Coronary artery (tissue), 2 donors: ENCODE measurements around the gene ADCY2.

Experiments used
- DNase-seq: peaks from one replicate; pipeline ENCODE4 v3.0.0-alpha.2; 2017; ENCODE audit warnings: low spot score
- H3K27ac ChIP-seq, 2 donors: fragments of 200-600 bp; sonication (generic); one replicate each; pipeline ENCODE4 v1.5.1; 2016 to 2019
- H3K4me3 ChIP-seq: fragments of 200-600 bp; sonication (generic); 2 replicates; pipeline ENCODE4 v1.5.1; 2016; ENCODE audit warnings: mild to moderate bottlenecking, moderate library complexity
- CTCF ChIP-seq: fragments of 200-600 bp; sonication (generic); IDR thresholded peaks from one replicate; pipeline ENCODE4 v1.5.1; 2019; ENCODE audit warnings: antibody characterized with exemption

ADCY2 gene

GRCh38 chr5:7827610-7828009 is 431.7 kb downstream of the ADCY2 start:
- TF ChIP-seq CTCF, result no peak
- DNase-seq, result no peak
- no peak overlapping the region for H3K4me3 ChIP-seq
- H3K27ac ChIP-seq, result no peak overlapping the region

- Histone ChIP-seq H3K27ac (no peak overlapping the region), H3K4me3 (no peak overlapping the region)
- DNase-seq, result no peak
- no peak for TF ChIP-seq CTCF
These were observed 432.3 kb downstream of the ADCY2 start for GRCh38 chr5:7828269-7828668.

- no peak for TF ChIP-seq CTCF
- DNase-seq, result no peak
- Histone ChIP-seq H3K27ac (no peak overlapping the region), H3K4me3 (no peak overlapping the region)
These were observed 439.0 kb downstream of the ADCY2 start for GRCh38 chr5:7834982-7835381.

GRCh38 chr5:7837403-7837802 is 441.5 kb downstream of the ADCY2 start:
- no peak for TF ChIP-seq CTCF
- no peak for DNase-seq
- Histone ChIP-seq H3K4me3 (no peak overlapping the region), H3K27ac (no peak overlapping the region)

GRCh38 chr5:7842531-7842930 is 446.6 kb downstream of the ADCY2 start:
- Histone ChIP-seq H3K27ac (no peak overlapping the region), H3K4me3 (no peak overlapping the region)
- DNase-seq, result no peak
- TF ChIP-seq CTCF, result no peak

- no peak for DNase-seq
- H3K4me3 ChIP-seq, result no peak overlapping the region
- no peak for TF ChIP-seq CTCF
- no peak overlapping the region for H3K27ac ChIP-seq
These were observed 449.0 kb downstream of the ADCY2 start for GRCh38 chr5:7844901-7845300.

GRCh38 chr5:7845557-7845956 is 449.6 kb downstream of the ADCY2 start:
- no peak for TF ChIP-seq CTCF
- DNase-seq, result no peak
- no peak overlapping the region for H3K4me3 ChIP-seq
- H3K27ac ChIP-seq, result no peak overlapping the region
